ENCODE results near the gene NOL7. TPM values are rescaled to one million over a fixed set of nuclear protein-coding genes. Genes with fewer than 3 reads are reported as not detected.

NOL7 gene
- total and polyA plus RNA-seq, 4 donors: 25.6 to 43.0 (median 31.0) TPM

DNA sequence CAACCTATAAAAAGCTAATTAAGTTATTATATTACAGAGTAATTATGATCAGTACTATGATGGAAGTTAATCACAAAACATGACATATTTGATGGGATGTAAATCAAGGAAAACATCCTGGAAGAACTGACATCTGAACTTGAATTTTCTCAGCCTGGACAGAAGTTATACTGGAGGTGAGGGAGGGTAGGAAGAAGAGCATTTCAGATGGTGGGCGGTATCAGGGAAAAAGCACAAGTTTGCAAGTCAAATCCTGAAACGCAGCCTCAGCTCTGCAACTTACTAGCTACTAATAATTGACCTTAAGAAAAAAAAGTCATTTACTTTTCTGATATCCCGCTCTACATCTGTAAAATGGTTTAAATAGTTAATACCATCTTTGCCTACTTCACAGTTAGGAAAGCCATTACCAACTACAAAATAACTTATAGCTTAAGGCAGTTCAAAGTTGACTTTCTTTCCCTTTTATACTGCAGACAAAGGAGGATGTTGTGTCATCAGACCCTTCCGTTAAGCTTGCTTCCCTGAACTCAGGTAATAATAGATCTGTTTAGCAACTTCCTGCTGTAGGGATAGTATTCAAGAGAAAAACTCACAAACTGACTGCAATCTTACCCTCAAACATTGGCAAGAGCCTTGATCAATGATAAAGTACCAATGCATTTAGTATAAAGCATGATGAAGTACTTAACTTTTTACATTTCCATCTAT lies 21.0 kb downstream of the NOL7 start:
- no peak overlapping the region for H3K27ac ChIP-seq (ENCODE audit: low read depth in 1 of 2, low read length in 2 of 2)
- H3K9ac ChIP-seq (ENCODE audit: low read depth in 1 of 2, low read length in 2 of 2): no peak overlapping the region
- no peaks in the 10 kb centered on the region for H3K4me1 ChIP-seq (ENCODE audit: control insufficient read depth in 4 of 4, insufficient read depth in 4 of 4, low read length in 3 of 4)
- peaks cover 2 to 27% (median 21%) of the 10 kb centered on the region in 4 donors for H3K36me3 ChIP-seq (ENCODE audit: control insufficient read depth in 4 of 4, insufficient read depth in 3 of 4, low read depth in 1 of 4, low read length in 3 of 4)
- TF ChIP-seq RAD21 (IDR thresholded peaks at IDR 0.05): no peak
- no peak for TF ChIP-seq REST (IDR thresholded peaks at IDR 0.05)
- TF ChIP-seq HNF4G (IDR thresholded peaks at IDR 0.05): no peak
- TF ChIP-seq RXRA (IDR thresholded peaks at IDR 0.05): no peak
- TF ChIP-seq, protein P1, sequence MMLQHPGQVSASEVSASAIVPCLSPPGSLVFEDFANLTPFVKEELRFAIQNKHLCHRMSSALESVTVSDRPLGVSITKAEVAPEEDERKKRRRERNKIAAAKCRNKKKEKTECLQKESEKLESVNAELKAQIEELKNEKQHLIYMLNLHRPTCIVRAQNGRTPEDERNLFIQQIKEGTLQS (IDR thresholded peaks at IDR 0.05): no peak
- no peak for TF ChIP-seq NR2F2 (IDR thresholded peaks at IDR 0.05)
- TF ChIP-seq JUND (IDR thresholded peaks at IDR 0.05): no peak
- TF ChIP-seq YY1 (IDR thresholded peaks at IDR 0.05): no peak
- no peak for TF ChIP-seq ZBTB33 (IDR thresholded peaks at IDR 0.05)
- TF ChIP-seq FOXA1 (IDR thresholded peaks at IDR 0.05): no peak
- TF ChIP-seq TAF1 (conservative IDR thresholded peaks at IDR 0.05): no peak
- TF ChIP-seq, protein P2, sequence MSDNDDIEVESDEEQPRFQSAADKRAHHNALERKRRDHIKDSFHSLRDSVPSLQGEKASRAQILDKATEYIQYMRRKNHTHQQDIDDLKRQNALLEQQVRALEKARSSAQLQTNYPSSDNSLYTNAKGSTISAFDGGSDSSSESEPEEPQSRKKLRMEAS (IDR thresholded peaks at IDR 0.05): no peak
- TF ChIP-seq FOXA2 (IDR thresholded peaks at IDR 0.05): no peak
- TF ChIP-seq CTCF (IDR thresholded peaks at IDR 0.05; ENCODE audit: low read depth, low read length, missing input control): no peak
- TF ChIP-seq SP1 (IDR thresholded peaks at IDR 0.05): no peak
- no peak for TF ChIP-seq GABPA (IDR thresholded peaks at IDR 0.05 in 1 of 2, conservative IDR thresholded peaks at IDR 0.05 in 1 of 2)
- no peak for TF ChIP-seq EGR1 (IDR thresholded peaks at IDR 0.05; ENCODE audit: low read depth in 2 of 2)
- H3K9me3 ChIP-seq (ENCODE audit: control insufficient read depth in 4 of 4, low read length in 3 of 4): no peaks in the 10 kb centered on the region
- no peak overlapping the region for H3K4me3 ChIP-seq (ENCODE audit: low read depth in 1 of 3, low read length in 3 of 3)
- DNase-seq (ENCODE audit: low spot score): no peak
- H3K27me3 ChIP-seq (ENCODE audit: control insufficient read depth in 4 of 4, insufficient read depth in 4 of 4, low read length in 3 of 4): no peaks in the 10 kb centered on the region
- WGBS: 84% methylated on average over 4 of the region's 4 CpGs

All from liver (tissue), 9 donors.